ENCODE measurements around the gene IL22.

DNA sequence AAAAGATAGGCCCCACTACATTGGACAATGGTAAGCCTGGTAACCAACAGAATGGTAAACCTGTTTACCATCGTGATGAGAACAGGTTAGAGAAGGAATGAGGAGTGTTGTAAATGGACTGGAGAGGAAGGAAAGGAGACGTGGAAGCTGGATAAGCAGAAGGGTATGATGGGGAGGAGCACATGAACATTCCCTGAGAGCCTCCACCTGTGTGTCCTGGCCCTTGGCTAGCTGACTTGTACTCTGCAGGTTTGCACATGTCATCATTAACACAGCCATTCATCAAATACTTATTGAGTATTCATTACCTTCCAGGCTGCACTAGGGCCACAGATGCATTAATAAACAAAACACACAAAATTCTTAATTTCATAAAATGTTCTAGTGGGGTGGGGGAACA is 23.4 kb downstream of the IL22 start:
- TF ChIP-seq, protein P1, sequence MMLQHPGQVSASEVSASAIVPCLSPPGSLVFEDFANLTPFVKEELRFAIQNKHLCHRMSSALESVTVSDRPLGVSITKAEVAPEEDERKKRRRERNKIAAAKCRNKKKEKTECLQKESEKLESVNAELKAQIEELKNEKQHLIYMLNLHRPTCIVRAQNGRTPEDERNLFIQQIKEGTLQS (IDR thresholded peaks at IDR 0.05), result no peak
- TF ChIP-seq, protein P2, sequence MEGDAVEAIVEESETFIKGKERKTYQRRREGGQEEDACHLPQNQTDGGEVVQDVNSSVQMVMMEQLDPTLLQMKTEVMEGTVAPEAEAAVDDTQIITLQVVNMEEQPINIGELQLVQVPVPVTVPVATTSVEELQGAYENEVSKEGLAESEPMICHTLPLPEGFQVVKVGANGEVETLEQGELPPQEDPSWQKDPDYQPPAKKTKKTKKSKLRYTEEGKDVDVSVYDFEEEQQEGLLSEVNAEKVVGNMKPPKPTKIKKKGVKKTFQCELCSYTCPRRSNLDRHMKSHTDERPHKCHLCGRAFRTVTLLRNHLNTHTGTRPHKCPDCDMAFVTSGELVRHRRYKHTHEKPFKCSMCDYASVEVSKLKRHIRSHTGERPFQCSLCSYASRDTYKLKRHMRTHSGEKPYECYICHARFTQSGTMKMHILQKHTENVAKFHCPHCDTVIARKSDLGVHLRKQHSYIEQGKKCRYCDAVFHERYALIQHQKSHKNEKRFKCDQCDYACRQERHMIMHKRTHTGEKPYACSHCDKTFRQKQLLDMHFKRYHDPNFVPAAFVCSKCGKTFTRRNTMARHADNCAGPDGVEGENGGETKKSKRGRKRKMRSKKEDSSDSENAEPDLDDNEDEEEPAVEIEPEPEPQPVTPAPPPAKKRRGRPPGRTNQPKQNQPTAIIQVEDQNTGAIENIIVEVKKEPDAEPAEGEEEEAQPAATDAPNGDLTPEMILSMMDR (IDR thresholded peaks at IDR 0.05; ENCODE audit: low read depth, low read length, missing input control), result no peak
- TF ChIP-seq EGR1 (IDR thresholded peaks at IDR 0.05; ENCODE audit: low read depth in 2 of 2) (no peak), SP1 (IDR thresholded peaks at IDR 0.05) (no peak), JUND (IDR thresholded peaks at IDR 0.05) (no peak), RAD21 (IDR thresholded peaks at IDR 0.05) (no peak)
